ENCODE data around the gene CAMTA1. TPM values are rescaled to one million over a fixed set of nuclear protein-coding genes. Genes with fewer than 3 reads are reported as not detected.

Gene CAMTA1
- total and polyA plus RNA-seq, 9 of the 15 experiments (the other 6 are each of a cell fraction or from before 2014, with no cell fraction given), result 43.9 to 161 (median 65.9) TPM

DNA sequence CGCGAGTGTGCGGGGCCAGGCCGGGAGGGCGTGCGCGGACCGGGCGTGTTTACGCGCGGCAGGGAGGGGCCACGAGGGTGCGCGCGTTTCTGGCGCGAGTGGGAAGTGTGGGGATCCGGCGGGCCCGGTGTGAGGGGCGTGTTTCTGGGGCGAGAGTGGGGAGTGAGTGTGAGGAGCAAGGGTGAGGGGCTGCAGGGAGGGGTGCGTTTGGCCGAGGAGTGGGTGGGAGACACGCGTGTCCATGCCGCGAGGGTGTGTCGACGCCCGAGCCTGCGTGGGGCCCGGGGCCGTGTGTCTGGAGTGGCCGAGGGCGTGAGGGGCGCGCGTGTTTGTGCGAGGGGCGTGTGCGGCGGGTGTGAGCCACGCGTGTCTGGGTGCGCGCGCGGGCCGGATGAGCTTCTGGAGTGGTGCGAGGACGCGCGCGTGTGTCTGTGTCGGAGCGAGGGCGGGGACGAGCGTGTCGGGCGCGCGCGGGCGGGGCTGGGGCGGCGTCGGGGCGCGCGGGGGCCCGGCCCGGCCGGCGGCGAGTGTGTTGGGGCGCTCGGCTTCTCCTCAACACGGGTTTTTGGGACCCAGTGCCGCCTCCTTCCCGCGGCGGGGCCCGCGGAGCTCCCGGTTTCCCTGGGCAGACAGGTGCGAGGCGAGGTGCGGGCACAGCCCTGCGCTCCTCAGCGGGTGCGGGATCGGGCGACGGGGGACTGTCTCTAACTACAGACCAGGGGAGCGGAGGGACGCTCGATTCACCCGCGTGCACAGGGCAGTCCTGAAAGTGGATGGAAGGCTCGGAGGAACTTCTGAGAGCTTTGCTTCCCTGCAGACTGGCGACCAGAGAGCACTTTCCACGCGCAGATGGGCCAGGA, 920.0 kb downstream of the CAMTA1 start:
- peak overlapping the region in 1 of 2 experiments; percentile 71; a peak in 2 of 4 replicates for H3K9ac ChIP-seq (ENCODE audit: insufficient read depth in 1 of 2, low read depth in 2 of 2, low read length in 2 of 2)
- DNase-seq (ENCODE audit: extremely low read depth in 1 of 4, low spot score in 3 of 4) (peak in 1 of 4 experiments; percentile 27), FAIRE-seq (no peak), ATAC-seq (no peak)
- no peak overlapping the region for H2AFZ ChIP-seq (ENCODE audit: low read depth, low read length)
- peaks cover 28 to 45% of the 10 kb centered on the region in 2 experiments; a peak in 4 of 5 replicates for H3K27me3 ChIP-seq (ENCODE audit: control insufficient read depth in 2 of 2, insufficient read depth in 2 of 2, low read length in 2 of 2)
- peaks cover 0 to 18% of the 10 kb centered on the region in 2 experiments; a peak in 2 of 5 replicates for H3K4me1 ChIP-seq (replicated peaks in 1 of 2; ENCODE audit: control insufficient read depth in 2 of 2, insufficient read depth in 2 of 2, low read length in 2 of 2)
- BruUV-seq (replicated peaks), result no TSS peak
- no peaks in the 10 kb centered on the region for H3K79me2 ChIP-seq (ENCODE audit: control insufficient read depth, insufficient read depth, low read length)
- H3K36me3 ChIP-seq (ENCODE audit: control insufficient read depth, insufficient read depth, low read length), result no peaks in the 10 kb centered on the region
- no peak overlapping the region for H3K27ac ChIP-seq (ENCODE audit: extremely low read depth, low read depth, low read length)
- no peaks in the 10 kb centered on the region for H3K9me3 ChIP-seq (replicated peaks; ENCODE audit: control insufficient read depth, insufficient read depth, low read depth, low read length)
- H3K4me2 ChIP-seq (ENCODE audit: insufficient read depth, low read length), result no peak overlapping the region
- intact Hi-C loops (cut with micrococcal nuclease) (no loop called here), in situ Hi-C loops (cut with MboI) (no loop called here)
- no peaks in the 10 kb centered on the region; the same call in 1 of the 2 replicates for H4K20me1 ChIP-seq (replicated peaks; ENCODE audit: control insufficient read depth, insufficient read depth, low read length)
- POLR2A ChIA-PET, result interaction anchor here (0.6 to 1.4 kb wide), 6 partner anchors 8 to 214 kb away, joined by 3 to 7 read pairs (median 4); no protein-coding TSS in a partner anchor
- CTCF ChIA-PET (ENCODE audit: low intra/inter-chr PET ratio), result no interaction called here
- 44% methylated on average over 37 of the region's 106 CpGs for WGBS (ENCODE audit: insufficient coverage, low coverage, missing lambda C conversion rate)
- H3K4me3 ChIP-seq, result peak overlapping the region; percentile 16; the same call in 1 of the 2 replicates
- no peaks in the 10 kb centered on the region for H3K9me1 ChIP-seq (ENCODE audit: control insufficient read depth, insufficient read depth, low read length)
- TF ChIP-seq ZNF408 (CRISPR knock-in tag; IDR thresholded peaks at IDR 0.05; ENCODE audit: low read depth), result no peak
- TF ChIP-seq, protein P1, sequence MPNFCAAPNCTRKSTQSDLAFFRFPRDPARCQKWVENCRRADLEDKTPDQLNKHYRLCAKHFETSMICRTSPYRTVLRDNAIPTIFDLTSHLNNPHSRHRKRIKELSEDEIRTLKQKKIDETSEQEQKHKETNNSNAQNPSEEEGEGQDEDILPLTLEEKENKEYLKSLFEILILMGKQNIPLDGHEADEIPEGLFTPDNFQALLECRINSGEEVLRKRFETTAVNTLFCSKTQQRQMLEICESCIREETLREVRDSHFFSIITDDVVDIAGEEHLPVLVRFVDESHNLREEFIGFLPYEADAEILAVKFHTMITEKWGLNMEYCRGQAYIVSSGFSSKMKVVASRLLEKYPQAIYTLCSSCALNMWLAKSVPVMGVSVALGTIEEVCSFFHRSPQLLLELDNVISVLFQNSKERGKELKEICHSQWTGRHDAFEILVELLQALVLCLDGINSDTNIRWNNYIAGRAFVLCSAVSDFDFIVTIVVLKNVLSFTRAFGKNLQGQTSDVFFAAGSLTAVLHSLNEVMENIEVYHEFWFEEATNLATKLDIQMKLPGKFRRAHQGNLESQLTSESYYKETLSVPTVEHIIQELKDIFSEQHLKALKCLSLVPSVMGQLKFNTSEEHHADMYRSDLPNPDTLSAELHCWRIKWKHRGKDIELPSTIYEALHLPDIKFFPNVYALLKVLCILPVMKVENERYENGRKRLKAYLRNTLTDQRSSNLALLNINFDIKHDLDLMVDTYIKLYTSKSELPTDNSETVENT (CRISPR knock-in tag; IDR thresholded peaks at IDR 0.05), result no peak
- peak; percentile 52 for TF ChIP-seq MTA2 (IDR thresholded peaks at IDR 0.05; ENCODE audit: low read depth)
- TF ChIP-seq, protein P2, sequence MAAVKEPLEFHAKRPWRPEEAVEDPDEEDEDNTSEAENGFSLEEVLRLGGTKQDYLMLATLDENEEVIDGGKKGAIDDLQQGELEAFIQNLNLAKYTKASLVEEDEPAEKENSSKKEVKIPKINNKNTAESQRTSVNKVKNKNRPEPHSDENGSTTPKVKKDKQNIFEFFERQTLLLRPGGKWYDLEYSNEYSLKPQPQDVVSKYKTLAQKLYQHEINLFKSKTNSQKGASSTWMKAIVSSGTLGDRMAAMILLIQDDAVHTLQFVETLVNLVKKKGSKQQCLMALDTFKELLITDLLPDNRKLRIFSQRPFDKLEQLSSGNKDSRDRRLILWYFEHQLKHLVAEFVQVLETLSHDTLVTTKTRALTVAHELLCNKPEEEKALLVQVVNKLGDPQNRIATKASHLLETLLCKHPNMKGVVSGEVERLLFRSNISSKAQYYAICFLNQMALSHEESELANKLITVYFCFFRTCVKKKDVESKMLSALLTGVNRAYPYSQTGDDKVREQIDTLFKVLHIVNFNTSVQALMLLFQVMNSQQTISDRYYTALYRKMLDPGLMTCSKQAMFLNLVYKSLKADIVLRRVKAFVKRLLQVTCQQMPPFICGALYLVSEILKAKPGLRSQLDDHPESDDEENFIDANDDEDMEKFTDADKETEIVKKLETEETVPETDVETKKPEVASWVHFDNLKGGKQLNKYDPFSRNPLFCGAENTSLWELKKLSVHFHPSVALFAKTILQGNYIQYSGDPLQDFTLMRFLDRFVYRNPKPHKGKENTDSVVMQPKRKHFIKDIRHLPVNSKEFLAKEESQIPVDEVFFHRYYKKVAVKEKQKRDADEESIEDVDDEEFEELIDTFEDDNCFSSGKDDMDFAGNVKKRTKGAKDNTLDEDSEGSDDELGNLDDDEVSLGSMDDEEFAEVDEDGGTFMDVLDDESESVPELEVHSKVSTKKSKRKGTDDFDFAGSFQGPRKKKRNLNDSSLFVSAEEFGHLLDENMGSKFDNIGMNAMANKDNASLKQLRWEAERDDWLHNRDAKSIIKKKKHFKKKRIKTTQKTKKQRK (IDR thresholded peaks at IDR 0.05; ENCODE audit: borderline replicate concordance, low read depth, low read length), result no peak
- no peak for TF ChIP-seq TSC22D4 (tag; IDR thresholded peaks at IDR 0.05)
- TF ChIP-seq PCBP1 (IDR thresholded peaks at IDR 0.05; ENCODE audit: low read depth, low read length, poor library complexity, severe bottlenecking), result peak; percentile 94
- TF ChIP-seq, protein P3, sequence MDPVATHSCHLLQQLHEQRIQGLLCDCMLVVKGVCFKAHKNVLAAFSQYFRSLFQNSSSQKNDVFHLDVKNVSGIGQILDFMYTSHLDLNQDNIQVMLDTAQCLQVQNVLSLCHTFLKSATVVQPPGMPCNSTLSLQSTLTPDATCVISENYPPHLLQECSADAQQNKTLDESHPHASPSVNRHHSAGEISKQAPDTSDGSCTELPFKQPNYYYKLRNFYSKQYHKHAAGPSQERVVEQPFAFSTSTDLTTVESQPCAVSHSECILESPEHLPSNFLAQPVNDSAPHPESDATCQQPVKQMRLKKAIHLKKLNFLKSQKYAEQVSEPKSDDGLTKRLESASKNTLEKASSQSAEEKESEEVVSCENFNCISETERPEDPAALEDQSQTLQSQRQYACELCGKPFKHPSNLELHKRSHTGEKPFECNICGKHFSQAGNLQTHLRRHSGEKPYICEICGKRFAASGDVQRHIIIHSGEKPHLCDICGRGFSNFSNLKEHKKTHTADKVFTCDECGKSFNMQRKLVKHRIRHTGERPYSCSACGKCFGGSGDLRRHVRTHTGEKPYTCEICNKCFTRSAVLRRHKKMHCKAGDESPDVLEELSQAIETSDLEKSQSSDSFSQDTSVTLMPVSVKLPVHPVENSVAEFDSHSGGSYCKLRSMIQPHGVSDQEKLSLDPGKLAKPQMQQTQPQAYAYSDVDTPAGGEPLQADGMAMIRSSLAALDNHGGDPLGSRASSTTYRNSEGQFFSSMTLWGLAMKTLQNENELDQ (CRISPR knock-in tag; IDR thresholded peaks at IDR 0.05; ENCODE audit: borderline replicate concordance), result no peak
- TF ChIP-seq, protein P4, sequence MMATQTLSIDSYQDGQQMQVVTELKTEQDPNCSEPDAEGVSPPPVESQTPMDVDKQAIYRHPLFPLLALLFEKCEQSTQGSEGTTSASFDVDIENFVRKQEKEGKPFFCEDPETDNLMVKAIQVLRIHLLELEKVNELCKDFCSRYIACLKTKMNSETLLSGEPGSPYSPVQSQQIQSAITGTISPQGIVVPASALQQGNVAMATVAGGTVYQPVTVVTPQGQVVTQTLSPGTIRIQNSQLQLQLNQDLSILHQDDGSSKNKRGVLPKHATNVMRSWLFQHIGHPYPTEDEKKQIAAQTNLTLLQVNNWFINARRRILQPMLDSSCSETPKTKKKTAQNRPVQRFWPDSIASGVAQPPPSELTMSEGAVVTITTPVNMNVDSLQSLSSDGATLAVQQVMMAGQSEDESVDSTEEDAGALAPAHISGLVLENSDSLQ (IDR thresholded peaks at IDR 0.05), result no peak
